HCT116 (cell line): Measurements from ENCODE around the gene CDYL2. TPM values are rescaled to one million over a fixed set of nuclear protein-coding genes. Genes with fewer than 3 reads are reported as not detected.

ENCODE experiments used
- ATAC-seq: fragments of 200-7000 bp; cut with Tn5 transposase; 2 replicates; pipeline ENCODE4 v1.9.1; 2020; ENCODE audit warnings: mild to moderate bottlenecking, moderate library complexity
- BruUV-seq: library from RNA; stranded (reverse); fragments of 400-500 nt; replicated peaks from 2 replicates; lab custom pipeline; 2021; lab: Mats Ljungman, UMichigan
- CTCF ChIA-PET: fragments of 300-600 bp; sonication (Branson Sonifier 250); formaldehyde crosslinking; loops from one replicate; lab custom pipeline; 2021; ENCODE audit warnings: antibody characterized with exemption; lab: Charles Lee
- POLR2A ChIA-PET: fragments of 300-600, 350-600 bp; sonication (Branson Sonifier 250); formaldehyde crosslinking; loops from one replicate; lab custom pipeline; 2021; ENCODE audit warnings: antibody characterized with exemption; lab: Charles Lee
- RAD21 ChIA-PET, 2 experiments: fragments of 300-600 bp; sonication (Branson Sonifier 250); formaldehyde crosslinking; loops; one replicate each; lab custom pipeline; 2023; ENCODE audit warnings: low total read pairs in 2 of 2; ENCODE audit not compliant: uncharacterized antibody in 2 of 2, unreplicated experiment in 2 of 2, low non-redundant PET in 1 of 2; lab: Charles Lee
- DNase-seq: peaks from one replicate; pipeline ENCODE4 v3.0.0-alpha.2; 2010; ENCODE audit warnings: low read depth, low spot score
- H2AFZ ChIP-seq: fragments of 200-600 bp; shearing (Covaris generic), sonication (generic); 2 replicates; pipeline ENCODE4 v1.6.1; 2017; ENCODE audit warnings: low read depth, mixed run types, mixed read lengths, antibody characterized with exemption, low read length; ENCODE audit not compliant: poor library complexity, severe bottlenecking
- H3K27ac ChIP-seq: 2 replicates; pipeline ENCODE4 v1.5.1; 2012; ENCODE audit warnings: low read depth, low read length
- H3K27me3 ChIP-seq: fragments of 200-600 bp; sonication (generic); 2 replicates; pipeline ENCODE4 v1.6.1; 2016; ENCODE audit warnings: mixed run types, low read length, mixed read lengths; ENCODE audit not compliant: insufficient read depth
- H3K36me3 ChIP-seq, 2 experiments: fragments of 200-500 bp in 1 of 2; fragments of 200-600 bp in 1 of 2; sonication (Bioruptor generic) in 1 of 2; sonication (generic) in 1 of 2; 2 replicates each; pipeline versions ENCODE4 v1.5.1 to v1.6.1; 2014 to 2016; ENCODE audit warnings: low read length in 2 of 2, inconsistent platforms in 1 of 2, mixed read lengths in 1 of 2, mixed run types in 1 of 2; ENCODE audit not compliant: insufficient read depth in 2 of 2, control insufficient read depth in 1 of 2
- H3K4me1 ChIP-seq, 2 experiments: fragments of 200-600 bp in 1 of 2; sonication (generic) in 1 of 2; 2 replicates each; pipeline versions ENCODE4 v1.5.1 to v1.6.1; 2012 to 2017; ENCODE audit warnings: low read length in 2 of 2, inconsistent platforms in 1 of 2, mild to moderate bottlenecking in 1 of 2, mixed read lengths in 1 of 2, mixed run types in 1 of 2, moderate library complexity in 1 of 2; ENCODE audit not compliant: insufficient read depth in 2 of 2, control insufficient read depth in 1 of 2
- H3K4me2 ChIP-seq: fragments of 200-600 bp; sonication (generic); 2 replicates; pipeline ENCODE4 v1.6.1; 2017; ENCODE audit warnings: mixed run types, low read length, mixed read lengths
- H3K4me3 ChIP-seq, 2 experiments: fragments of 200-600 bp in 1 of 2; sonication (generic) in 1 of 2; replicated peaks in 1 of 2; 2 replicates each; pipeline ENCODE4 v1.5.1; 2011 to 2016; ENCODE audit warnings: low read length in 2 of 2, control low read depth in 1 of 2, low read depth in 1 of 2, mild to moderate bottlenecking in 1 of 2, mixed read lengths in 1 of 2, mixed run types in 1 of 2
- H3K79me2 ChIP-seq: fragments of 200-600 bp; sonication (generic); 2 replicates; pipeline ENCODE4 v1.6.1; 2017; ENCODE audit warnings: mild to moderate bottlenecking, mixed run types, low read length, moderate library complexity, mixed read lengths; ENCODE audit not compliant: insufficient read depth
- H3K9ac ChIP-seq: fragments of 200-600 bp; sonication (generic); 2 replicates; pipeline ENCODE4 v1.6.1; 2016; ENCODE audit warnings: low read length, mixed read lengths
- H3K9me2 ChIP-seq: fragments of 200-600 bp; sonication (generic), shearing (Covaris generic); 2 replicates; pipeline ENCODE4 v1.6.1; 2017; ENCODE audit warnings: mixed run types, mild to moderate bottlenecking, moderate library complexity; ENCODE audit not compliant: insufficient read depth
- H3K9me3 ChIP-seq, 2 experiments: fragments of 200-500 bp in 1 of 2; fragments of 200-600 bp in 1 of 2; sonication (Bioruptor generic) in 1 of 2; sonication (generic) in 1 of 2; 2 replicates each; pipeline ENCODE4 v1.6.1; 2014 to 2017; ENCODE audit warnings: low read length in 2 of 2, mixed read lengths in 2 of 2, inconsistent platforms in 1 of 2, low read depth in 1 of 2, mild to moderate bottlenecking in 1 of 2, mixed run types in 1 of 2, moderate library complexity in 1 of 2; ENCODE audit not compliant: control insufficient read depth in 1 of 2, insufficient read depth in 1 of 2
- H4K20me1 ChIP-seq: fragments of 200-600 bp; sonication (generic), shearing (Covaris generic); 2 replicates; pipeline ENCODE4 v1.6.1; 2017; ENCODE audit warnings: mixed run types, mild to moderate bottlenecking, moderate library complexity; ENCODE audit not compliant: insufficient read depth
- CBX3 ChIP-seq: IDR thresholded peaks from 2 replicates; pipeline ENCODE4 v1.6.1; 2012; ENCODE audit warnings: low read depth
- CEBPB ChIP-seq: IDR thresholded peaks from 2 replicates; pipeline ENCODE4 v1.6.1; 2012; ENCODE audit warnings: low read depth
- CTCF ChIP-seq, 3 experiments: fragments of 200-600 bp in 1 of 3; sonication (generic) in 1 of 3; IDR thresholded peaks in 2 of 3; conservative IDR thresholded peaks in 1 of 3; 2 replicates each; pipeline ENCODE4 v1.5.1; 2012 to 2017; ENCODE audit warnings: low read depth in 2 of 3, low read length in 2 of 3, antibody characterized with exemption in 1 of 3, borderline replicate concordance in 1 of 3, control low read depth in 1 of 3, mild to moderate bottlenecking in 1 of 3, mixed read lengths in 1 of 3, mixed run types in 1 of 3, moderate library complexity in 1 of 3; ENCODE audit not compliant: insufficient read depth in 1 of 3
- EGR1 ChIP-seq: IDR thresholded peaks from 2 replicates; pipeline ENCODE4 v1.6.1; 2012; ENCODE audit warnings: low read depth
- ELF1 ChIP-seq: IDR thresholded peaks from 2 replicates; pipeline ENCODE4 v1.6.1; 2012; ENCODE audit warnings: low read depth, borderline replicate concordance
- EZH2 ChIP-seq: fragments of 200-600 bp; sonication (generic); IDR thresholded peaks from 2 replicates; pipeline ENCODE4 v1.6.1; 2017; ENCODE audit warnings: antibody characterized with exemption, mixed run types
- EZH2phosphoT487 ChIP-seq: fragments of 200-600 bp; IDR thresholded peaks from 2 replicates; pipeline ENCODE4 v1.6.1; 2018; ENCODE audit warnings: antibody characterized with exemption, borderline replicate concordance
- FOSL1 ChIP-seq: IDR thresholded peaks from 2 replicates; pipeline ENCODE4 v1.6.1; 2012; ENCODE audit warnings: low read depth
- JUND ChIP-seq: IDR thresholded peaks from 2 replicates; pipeline ENCODE4 v1.6.1; 2012
- POLR2A ChIP-seq: IDR thresholded peaks from 2 replicates; pipeline ENCODE4 v1.7.0; 2011; ENCODE audit warnings: borderline replicate concordance; ENCODE audit not compliant: insufficient read depth, insufficient read length; ENCODE audit errors: extremely low read depth
- REST ChIP-seq: IDR thresholded peaks from 2 replicates; pipeline ENCODE4 v1.6.1; 2012; ENCODE audit warnings: low read depth
- SIN3A ChIP-seq: IDR thresholded peaks from 2 replicates; pipeline ENCODE4 v1.6.1; 2012; ENCODE audit warnings: low read depth
- SP1 ChIP-seq: IDR thresholded peaks from 2 replicates; pipeline ENCODE4 v1.6.1; 2012; ENCODE audit warnings: low read depth
- SRF ChIP-seq: IDR thresholded peaks from 2 replicates; pipeline ENCODE4 v1.6.1; 2012; ENCODE audit warnings: low read depth
- ZFX ChIP-seq: fragments of 450-650 bp; IDR thresholded peaks from 2 replicates; pipeline ENCODE4 v1.6.1; 2017
- ZNF274 ChIP-seq: fragments of 200-500 bp; sonication (Bioruptor generic); IDR thresholded peaks from 2 replicates; pipeline ENCODE4 v1.6.1; 2014; ENCODE audit warnings: mild to moderate bottlenecking, low read depth, low read length, inconsistent platforms
- intact Hi-C: fragments of 100-400 bp; cut with micrococcal nuclease; formaldehyde crosslinking; loops from 2 replicates; pipeline ENCODE4 v1.10.0; 2022
- total RNA-seq: library from RNA; stranded (reverse); gene quantifications from one replicate; pipeline ENCODE4 v1.2.1, GENCODE V29; 2021; ENCODE audit not compliant: unreplicated experiment

The CDYL2 gene
- total RNA-seq, 1 experiment from 2014 or later: 0.10 TPM

- no peak for TF ChIP-seq EZH2phosphoT487
These were observed 53.2 kb downstream of the CDYL2 start (continued) for GRCh38 chr16:80751167-80751566.

- no peak for DNase-seq
- no TSS peak for BruUV-seq
- no peak for TF ChIP-seq CEBPB
- TF ChIP-seq POLR2A: no peak
- TF ChIP-seq ZNF274: no peak
- no peak for TF ChIP-seq EZH2phosphoT487
- TF ChIP-seq SP1: no peak
- ChIA-PET POLR2A (no interaction called here), CTCF (no interaction called here), RAD21 (no interaction called here)
- Histone ChIP-seq H3K27ac (no peak overlapping the region), H3K27me3 (no peaks in the 10 kb centered on the region), H3K9ac (no peak overlapping the region), H2AFZ (no peak overlapping the region), H4K20me1 (no peaks in the 10 kb centered on the region), H3K4me1 (no peaks in the 10 kb centered on the region), H3K4me3 (no peak overlapping the region), H3K36me3 (no peaks in the 10 kb centered on the region), H3K9me3 (no peaks in the 10 kb centered on the region), H3K4me2 (no peak overlapping the region), H3K9me2 (no peaks in the 10 kb centered on the region), H3K79me2 (no peaks in the 10 kb centered on the region)
- ATAC-seq: no peak
- intact Hi-C loops: no loop called here
These were observed 58.2 kb downstream of the CDYL2 start for GRCh38 chr16:80746231-80746630.

- Histone ChIP-seq H4K20me1 (no peaks in the 10 kb centered on the region), H2AFZ (no peak overlapping the region), H3K27me3 (no peaks in the 10 kb centered on the region), H3K9ac (no peak overlapping the region), H3K36me3 (no peaks in the 10 kb centered on the region), H3K79me2 (no peaks in the 10 kb centered on the region), H3K9me3 (no peaks in the 10 kb centered on the region; a peak in 1 of 4 replicates), H3K4me3 (no peak overlapping the region), H3K4me1 (no peaks in the 10 kb centered on the region), H3K4me2 (no peak overlapping the region), H3K9me2 (no peaks in the 10 kb centered on the region), H3K27ac (no peak overlapping the region)
- BruUV-seq: no TSS peak
- CTCF ChIA-PET: no interaction called here
- DNase-seq: no peak
- intact Hi-C loops: no loop called here
- RAD21 ChIA-PET: no interaction called here
- POLR2A ChIA-PET: no interaction called here
- ATAC-seq: no peak
- no peak for TF ChIP-seq SRF
- no peak for TF ChIP-seq REST
- no peak for TF ChIP-seq EZH2phosphoT487
- no peak for TF ChIP-seq EGR1
- TF ChIP-seq FOSL1: no peak
- TF ChIP-seq ELF1: no peak
- TF ChIP-seq CEBPB: no peak
- TF ChIP-seq SIN3A: no peak
- TF ChIP-seq CTCF (IDR thresholded peaks at IDR 0.05 in 2 of 3, conservative IDR thresholded peaks at IDR 0.05 in 1 of 3; ENCODE audit: borderline replicate concordance in 1 of 3, insufficient read depth in 1 of 3, low read depth in 2 of 3, low read length in 2 of 3): no peak
- TF ChIP-seq POLR2A: no peak
- TF ChIP-seq CBX3: no peak
- TF ChIP-seq ZNF274: no peak
- TF ChIP-seq JUND: no peak
- no peak for TF ChIP-seq EZH2
- no peak for TF ChIP-seq SP1
- no peak for TF ChIP-seq ZFX
These were observed 59.5 kb downstream of the CDYL2 start for GRCh38 chr16:80744856-80745255.
